HL-60/S4 treated with phorbol 12-myristate 13-acetate at 8.2 ng/mL for 4 days and 3 days (cell line): ENCODE results near the gene KCNMB2.

ENCODE experiments used
- in situ Hi-C: fragments of 300-500 bp; cut with MboI; formaldehyde crosslinking; loops from 2 replicates; pipeline ENCODE4 v1.15.0; 2022; ENCODE audit warnings: low sequenced_read_pairs

The KCNMB2 gene

GRCh38 chr3:178567611-178568010 is 31.4 kb downstream of the KCNMB2 start:
- in situ Hi-C loops: no loop called here

- in situ Hi-C loops: no loop called here
Measured at GRCh38 chr3:178568155-178568731, 32.0 kb downstream of the KCNMB2 start.

GRCh38 chr3:178568911-178569310 is 32.7 kb downstream of the KCNMB2 start:
- in situ Hi-C loops: no loop called here

- in situ Hi-C loops: no loop called here
Measured at GRCh38 chr3:178569826-178570225, 33.6 kb downstream of the KCNMB2 start.

GRCh38 chr3:178583963-178584575 is 47.8 kb downstream of the KCNMB2 start:
- in situ Hi-C loops: no loop called here

GRCh38 chr3:178584722-178585380 is 48.6 kb downstream of the KCNMB2 start:
- in situ Hi-C loops: no loop called here

GRCh38 chr3:178585454-178585853 is 49.2 kb downstream of the KCNMB2 start:
- in situ Hi-C loops: no loop called here

GRCh38 chr3:178586076-178586475 is 49.8 kb downstream of the KCNMB2 start:
- in situ Hi-C loops: no loop called here

- in situ Hi-C loops: no loop called here
Measured at GRCh38 chr3:178588628-178589027, 52.4 kb downstream of the KCNMB2 start.

- in situ Hi-C loops: no loop called here
Measured at GRCh38 chr3:178593786-178594185, 57.5 kb downstream of the KCNMB2 start.

GRCh38 chr3:178597371-178597770 is 61.1 kb downstream of the KCNMB2 start:
- in situ Hi-C loops: no loop called here

- in situ Hi-C loops: no loop called here
Measured at GRCh38 chr3:178602856-178603255, 66.6 kb downstream of the KCNMB2 start.

GRCh38 chr3:178603735-178604134 is 67.5 kb downstream of the KCNMB2 start:
- in situ Hi-C loops: no loop called here

GRCh38 chr3:178618197-178618596 is 82.0 kb downstream of the KCNMB2 start:
- in situ Hi-C loops: no loop called here

- in situ Hi-C loops: no loop called here
Measured at GRCh38 chr3:178618896-178619295, 82.7 kb downstream of the KCNMB2 start.

GRCh38 chr3:178623666-178624255 is 87.5 kb downstream of the KCNMB2 start:
- in situ Hi-C loops: no loop called here

- in situ Hi-C loops: no loop called here
Measured at GRCh38 chr3:178624276-178624675, 88.0 kb downstream of the KCNMB2 start.

GRCh38 chr3:178625053-178625600 is 88.9 kb downstream of the KCNMB2 start:
- in situ Hi-C loops: no loop called here

GRCh38 chr3:178628037-178628436 is 91.8 kb downstream of the KCNMB2 start:
- in situ Hi-C loops: no loop called here

- in situ Hi-C loops: no loop called here
Measured at GRCh38 chr3:178629430-178630178, 93.4 kb downstream of the KCNMB2 start.

- in situ Hi-C loops: no loop called here
Measured at GRCh38 chr3:178631950-178632349, 95.7 kb downstream of the KCNMB2 start.
